K562 (cell line): ENCODE data around the gene TESK2. TPM values are rescaled to one million over a fixed set of nuclear protein-coding genes. Genes with fewer than 3 reads are reported as not detected.

Experiments
- CBFB ChIP-seq: sonication (generic); formaldehyde crosslinking; IDR thresholded peaks from 2 replicates; pipeline ENCODE4 v1.4.0; 2020; ENCODE audit warnings: mild to moderate bottlenecking, missing genetic modification reagents
- CTCF ChIP-seq, 3 experiments: IDR thresholded peaks in 2 of 3; conservative IDR thresholded peaks in 1 of 3; 2 replicates each; pipeline ENCODE4 v1.5.1; 2011 to 2012; ENCODE audit warnings: low read length in 3 of 3, mild to moderate bottlenecking in 3 of 3, control low read depth in 2 of 3, improper control_type of control experiment in 1 of 3, inconsistent platforms in 1 of 3, low read depth in 1 of 3, mixed read lengths in 1 of 3, moderate library complexity in 1 of 3; ENCODE audit not compliant: insufficient read depth in 2 of 3
- ELF2 ChIP-seq: fragments of 250-450 bp; sonication (Bioruptor Pico); IDR thresholded peaks from 2 replicates; pipeline ENCODE4 v1.5.0; 2021; ENCODE audit warnings: mild to moderate bottlenecking
- NR2C1 ChIP-seq, 2 experiments: fragments of 450-650 bp; IDR thresholded peaks; 2 replicates each; pipeline ENCODE4 v1.6.1; 2017; ENCODE audit warnings: mild to moderate bottlenecking in 2 of 2, antibody characterized with exemption in 1 of 2, inconsistent platforms in 1 of 2, missing compliant biosample characterization in 1 of 2, missing genetic modification characterization in 1 of 2
- PHF8 ChIP-seq: fragments of 200-600 bp; sonication (generic); IDR thresholded peaks from 2 replicates; pipeline ENCODE4 v1.6.1; 2012; ENCODE audit warnings: mixed run types, mild to moderate bottlenecking, inconsistent platforms, low read length, moderate library complexity, borderline replicate concordance
- SFPQ ChIP-seq: fragments of 200-400 bp; formaldehyde crosslinking; IDR thresholded peaks from 2 replicates; pipeline ENCODE4 v1.6.1; 2017; ENCODE audit warnings: mild to moderate bottlenecking, low read depth, low read length, moderate library complexity
- YY1 ChIP-seq, 3 experiments: IDR thresholded peaks; 2 replicates each; pipeline ENCODE4 v1.6.1; 2011; ENCODE audit warnings: low read length in 2 of 3, mild to moderate bottlenecking in 2 of 3, moderate library complexity in 2 of 3, borderline replicate concordance in 1 of 3, control low read depth in 1 of 3, low read depth in 1 of 3; ENCODE audit not compliant: insufficient read depth in 3 of 3, insufficient replicate concordance in 2 of 3, control insufficient read depth in 1 of 3, insufficient read length in 1 of 3; ENCODE audit errors: extremely low read depth in 1 of 3
- ZBTB49 ChIP-seq: sonication (generic); formaldehyde crosslinking; IDR thresholded peaks from 2 replicates; pipeline ENCODE4 v1.8.0; 2022; ENCODE audit warnings: missing genetic modification reagents, mild to moderate bottlenecking, borderline replicate concordance
- polyA plus RNA-seq, 8 experiments: library from polyadenylated mRNA; depleted of rRNA in 4 of 8; stranded (reverse) in 5 of 8; unstranded in 3 of 8; fragments of >200 nt; fragmentation: Nextera tagmentation in 2 of 8; fragmentation: Illumina TruSeq in 1 of 8; extraction: Ambion mirVana in 2 of 8; extraction: Trizol in 1 of 8; gene quantifications; 2 replicates each; pipeline versions ENCODE4 v1.2.1 to v1.2.3, GENCODE V29; 2011 to 2014; ENCODE audit warnings: inconsistent platforms in 1 of 8, missing spikeins in 1 of 8
- total RNA-seq, 7 experiments: library from RNA; depleted of rRNA in 6 of 7; stranded (reverse); fragments of >200 nt in 6 of 7; fragmentation: Illumina TruSeq in 2 of 7; extraction: Trizol in 2 of 7; gene quantifications; 2 replicates each; pipeline versions ENCODE4 v1.2.1 to v1.2.3, GENCODE V29; 2011 to 2021; ENCODE audit warnings: low replicate concordance in 1 of 7
- TF ChIP-seq, protein P1 (sequence below): fragments of 450-650 bp; IDR thresholded peaks from 2 replicates; pipeline ENCODE4 v1.6.1; 2016

Gene TESK2
- total and polyA plus RNA-seq, 9 of the 15 experiments (the other 6 are each of a cell fraction or from before 2014, with no cell fraction given): 1.6 to 5.3 (median 3.7) TPM

DNA sequence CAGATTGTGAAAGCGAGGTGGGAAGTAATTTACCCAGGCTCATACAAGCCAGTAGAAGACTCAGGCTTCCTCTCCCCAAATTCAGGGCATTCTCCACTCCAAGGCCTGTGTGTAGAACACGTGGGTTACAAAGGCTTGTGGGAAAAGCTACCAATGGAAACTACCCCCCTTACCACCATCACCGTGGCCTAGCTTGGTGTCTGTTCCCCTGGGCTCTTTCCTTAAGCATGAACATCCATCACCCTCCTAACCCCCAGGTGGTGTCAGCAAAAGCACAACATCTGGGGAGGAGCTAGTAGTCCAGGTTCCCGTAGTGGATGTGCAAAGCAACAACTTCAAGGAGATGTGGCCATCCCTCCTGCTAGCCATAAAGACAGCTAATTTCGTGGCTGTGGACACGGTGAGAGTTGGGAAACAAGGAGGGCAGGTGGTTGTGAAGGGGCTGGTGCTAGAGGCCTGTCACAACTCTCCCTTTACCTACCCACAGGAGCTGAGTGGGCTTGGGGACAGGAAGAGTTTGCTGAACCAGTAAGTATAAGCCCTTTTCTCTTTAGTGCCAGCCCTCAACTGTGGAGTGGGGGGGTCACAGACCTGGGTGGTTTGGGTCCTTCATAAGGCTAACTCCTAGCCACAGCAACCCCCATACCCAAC lies 150.0 kb downstream of the TESK2 start (continued):
- TF ChIP-seq, protein P1, sequence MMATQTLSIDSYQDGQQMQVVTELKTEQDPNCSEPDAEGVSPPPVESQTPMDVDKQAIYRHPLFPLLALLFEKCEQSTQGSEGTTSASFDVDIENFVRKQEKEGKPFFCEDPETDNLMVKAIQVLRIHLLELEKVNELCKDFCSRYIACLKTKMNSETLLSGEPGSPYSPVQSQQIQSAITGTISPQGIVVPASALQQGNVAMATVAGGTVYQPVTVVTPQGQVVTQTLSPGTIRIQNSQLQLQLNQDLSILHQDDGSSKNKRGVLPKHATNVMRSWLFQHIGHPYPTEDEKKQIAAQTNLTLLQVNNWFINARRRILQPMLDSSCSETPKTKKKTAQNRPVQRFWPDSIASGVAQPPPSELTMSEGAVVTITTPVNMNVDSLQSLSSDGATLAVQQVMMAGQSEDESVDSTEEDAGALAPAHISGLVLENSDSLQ: peak; percentile 53; the same call in 1 of the 2 replicates
- no peak for TF ChIP-seq PHF8
- TF ChIP-seq CBFB (CRISPR knock-in tag): peak; percentile 56; the same call in 1 of the 2 replicates
- TF ChIP-seq SFPQ: no peak
- TF ChIP-seq CTCF (IDR thresholded peaks at IDR 0.05 in 2 of 3, conservative IDR thresholded peaks at IDR 0.05 in 1 of 3; ENCODE audit: insufficient read depth in 2 of 3, low read depth in 1 of 3, low read length in 3 of 3): peak in 2 of 3 experiments; percentile 12 to 18; a peak in 1 of 6 replicates
- peak in 1 of 3 experiments; percentile 34 for TF ChIP-seq YY1 (IDR thresholded peaks at IDR 0.05; ENCODE audit: borderline replicate concordance in 1 of 3, control insufficient read depth in 1 of 3, extremely low read depth in 1 of 3, insufficient read depth in 3 of 3, insufficient read length in 1 of 3, insufficient replicate concordance in 2 of 3, low read depth in 1 of 3, low read length in 2 of 3)
- TF ChIP-seq NR2C1 (IDR thresholded peaks at IDR 0.05): 0 out of 2 replicates have a peak, but pooled peaks have one; percentile 13
- no peak for TF ChIP-seq NR2C1 (tag; IDR thresholded peaks at IDR 0.05)
- no peak for TF ChIP-seq ZBTB49 (CRISPR knock-in tag)
- TF ChIP-seq ELF2 (CRISPR knock-in tag): 0 out of 2 replicates have a peak, but pooled peaks have one; percentile 13
